ENCODE data around the gene MMP28. TPM values are rescaled to one million over a fixed set of nuclear protein-coding genes. Genes with fewer than 3 reads are reported as not detected.

MMP28 gene
- total and polyA plus RNA-seq, 2 donors from 2014 or later: 4.5 to 10.3 TPM

DNA sequence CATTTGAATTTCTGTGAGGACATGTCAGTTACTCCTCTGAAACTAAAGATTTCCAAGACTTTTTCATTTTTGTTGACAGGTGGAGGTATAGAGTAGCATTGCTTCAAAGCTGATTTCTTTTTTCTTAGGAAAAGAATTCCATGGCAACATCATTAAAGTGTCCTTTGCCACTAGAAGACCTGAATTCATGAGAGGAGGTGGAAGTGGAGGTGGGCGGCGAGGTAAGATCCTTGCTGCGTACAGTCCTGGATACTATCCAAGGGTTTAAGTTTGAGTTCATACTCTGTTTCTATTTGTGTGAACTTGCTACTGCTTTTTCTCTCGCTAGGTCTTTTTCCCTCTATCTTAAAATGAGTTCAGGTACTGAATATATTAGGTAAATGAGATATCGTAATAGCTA is 46.8 kb upstream of the MMP28 start:
- no peak overlapping the region for H3K9ac ChIP-seq (ENCODE audit: low read length in 3 of 3)
- FAIRE-seq: no peak
- H3K36me3 ChIP-seq (ENCODE audit: control insufficient read depth in 2 of 3, insufficient read depth in 3 of 3, low read length in 3 of 3): peaks cover 20 to 59% (median 40%) of the 10 kb centered on the region in 3 donors
- H3K27me3 ChIP-seq (ENCODE audit: control insufficient read depth, insufficient read depth, low read length): no peaks in the 10 kb centered on the region
- TF ChIP-seq, protein P1, sequence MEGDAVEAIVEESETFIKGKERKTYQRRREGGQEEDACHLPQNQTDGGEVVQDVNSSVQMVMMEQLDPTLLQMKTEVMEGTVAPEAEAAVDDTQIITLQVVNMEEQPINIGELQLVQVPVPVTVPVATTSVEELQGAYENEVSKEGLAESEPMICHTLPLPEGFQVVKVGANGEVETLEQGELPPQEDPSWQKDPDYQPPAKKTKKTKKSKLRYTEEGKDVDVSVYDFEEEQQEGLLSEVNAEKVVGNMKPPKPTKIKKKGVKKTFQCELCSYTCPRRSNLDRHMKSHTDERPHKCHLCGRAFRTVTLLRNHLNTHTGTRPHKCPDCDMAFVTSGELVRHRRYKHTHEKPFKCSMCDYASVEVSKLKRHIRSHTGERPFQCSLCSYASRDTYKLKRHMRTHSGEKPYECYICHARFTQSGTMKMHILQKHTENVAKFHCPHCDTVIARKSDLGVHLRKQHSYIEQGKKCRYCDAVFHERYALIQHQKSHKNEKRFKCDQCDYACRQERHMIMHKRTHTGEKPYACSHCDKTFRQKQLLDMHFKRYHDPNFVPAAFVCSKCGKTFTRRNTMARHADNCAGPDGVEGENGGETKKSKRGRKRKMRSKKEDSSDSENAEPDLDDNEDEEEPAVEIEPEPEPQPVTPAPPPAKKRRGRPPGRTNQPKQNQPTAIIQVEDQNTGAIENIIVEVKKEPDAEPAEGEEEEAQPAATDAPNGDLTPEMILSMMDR (IDR thresholded peaks at IDR 0.05; ENCODE audit: borderline replicate concordance, extremely low read depth, insufficient read depth): no peak
- H3K4me3 ChIP-seq (ENCODE audit: low read length in 3 of 3): no peak overlapping the region
- no peak overlapping the region for H3K27ac ChIP-seq (ENCODE audit: low read depth in 2 of 2, low read length in 2 of 2)
- H3K9me3 ChIP-seq (ENCODE audit: control insufficient read depth in 2 of 3, insufficient read depth in 1 of 3, low read length in 3 of 3): no peaks in the 10 kb centered on the region
- no peaks in the 10 kb centered on the region for H3K4me1 ChIP-seq (ENCODE audit: control insufficient read depth in 2 of 3, insufficient read depth in 2 of 3, low read depth in 1 of 3, low read length in 3 of 3)
- DNase-seq: no peak
- intact Hi-C loops (cut with DNase I): no loop called here

DNA sequence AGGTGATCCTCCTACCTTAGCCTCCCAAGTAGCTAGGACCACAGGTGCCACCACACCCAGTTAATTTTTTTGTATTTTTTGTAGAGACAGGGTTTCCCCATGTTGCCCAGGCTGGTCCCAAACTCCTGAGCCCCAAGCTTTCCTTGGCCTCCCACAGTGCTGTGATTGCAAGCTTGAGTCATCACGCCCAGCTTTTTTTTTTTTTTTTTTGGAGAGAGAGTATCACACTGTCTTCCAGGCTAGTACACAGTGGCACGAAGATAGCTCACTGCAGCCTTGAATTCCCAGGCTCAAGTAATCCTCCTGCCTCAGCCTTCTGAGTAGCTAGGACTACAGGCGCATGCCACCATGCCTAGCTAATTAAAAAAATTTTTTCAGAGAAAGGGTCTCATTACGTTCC is 46.1 kb upstream of the MMP28 start:
- Histone ChIP-seq H3K36me3 (ENCODE audit: control insufficient read depth in 2 of 3, insufficient read depth in 3 of 3, low read length in 3 of 3) (peaks cover 21 to 65% (median 41%) of the 10 kb centered on the region in 3 donors), H3K4me1 (ENCODE audit: control insufficient read depth in 2 of 3, insufficient read depth in 2 of 3, low read depth in 1 of 3, low read length in 3 of 3) (no peaks in the 10 kb centered on the region), H3K27ac (ENCODE audit: low read depth in 2 of 2, low read length in 2 of 2) (no peak overlapping the region), H3K4me3 (ENCODE audit: low read length in 3 of 3) (no peak overlapping the region), H3K27me3 (ENCODE audit: control insufficient read depth, insufficient read depth, low read length) (no peaks in the 10 kb centered on the region), H3K9ac (ENCODE audit: low read length in 3 of 3) (no peak overlapping the region), H3K9me3 (ENCODE audit: control insufficient read depth in 2 of 3, insufficient read depth in 1 of 3, low read length in 3 of 3) (no peaks in the 10 kb centered on the region)
- TF ChIP-seq, protein P1 (IDR thresholded peaks at IDR 0.05; ENCODE audit: borderline replicate concordance, extremely low read depth, insufficient read depth): no peak
- intact Hi-C loops (cut with DNase I): no loop called here
- DNase-seq (no peak), FAIRE-seq (no peak)

DNA sequence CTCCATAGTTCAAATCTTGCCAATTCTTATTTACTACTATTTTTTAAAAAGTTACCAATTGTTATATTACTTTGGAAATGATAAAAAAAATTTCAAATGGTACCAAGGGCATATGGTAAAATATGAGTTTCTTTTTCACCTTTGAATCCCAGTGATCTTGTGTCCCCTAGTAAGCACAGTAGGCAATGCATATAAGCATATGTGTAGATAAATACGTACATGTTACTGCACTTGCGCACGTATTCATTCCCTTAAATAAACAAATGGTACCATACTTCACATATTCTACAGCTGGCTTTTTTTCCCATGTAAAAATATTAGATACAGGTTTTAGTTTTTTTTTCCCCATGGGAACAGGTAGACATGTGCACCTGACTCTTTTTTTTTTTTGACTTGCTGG is 45.7 kb upstream of the MMP28 start:
- FAIRE-seq: no peak
- Histone ChIP-seq H3K4me3 (ENCODE audit: low read length in 3 of 3) (no peak overlapping the region), H3K9ac (ENCODE audit: low read length in 3 of 3) (no peak overlapping the region), H3K27me3 (ENCODE audit: control insufficient read depth, insufficient read depth, low read length) (no peaks in the 10 kb centered on the region), H3K9me3 (ENCODE audit: control insufficient read depth in 2 of 3, insufficient read depth in 1 of 3, low read length in 3 of 3) (no peaks in the 10 kb centered on the region), H3K4me1 (ENCODE audit: control insufficient read depth in 2 of 3, insufficient read depth in 2 of 3, low read depth in 1 of 3, low read length in 3 of 3) (no peaks in the 10 kb centered on the region), H3K36me3 (ENCODE audit: control insufficient read depth in 2 of 3, insufficient read depth in 3 of 3, low read length in 3 of 3) (peaks cover 24 to 63% (median 42%) of the 10 kb centered on the region in 3 donors), H3K27ac (ENCODE audit: low read depth in 2 of 2, low read length in 2 of 2) (no peak overlapping the region)
- no peak for DNase-seq
- TF ChIP-seq, protein P1 (IDR thresholded peaks at IDR 0.05; ENCODE audit: borderline replicate concordance, extremely low read depth, insufficient read depth): no peak
- intact Hi-C loops (cut with DNase I): no loop called here

DNA sequence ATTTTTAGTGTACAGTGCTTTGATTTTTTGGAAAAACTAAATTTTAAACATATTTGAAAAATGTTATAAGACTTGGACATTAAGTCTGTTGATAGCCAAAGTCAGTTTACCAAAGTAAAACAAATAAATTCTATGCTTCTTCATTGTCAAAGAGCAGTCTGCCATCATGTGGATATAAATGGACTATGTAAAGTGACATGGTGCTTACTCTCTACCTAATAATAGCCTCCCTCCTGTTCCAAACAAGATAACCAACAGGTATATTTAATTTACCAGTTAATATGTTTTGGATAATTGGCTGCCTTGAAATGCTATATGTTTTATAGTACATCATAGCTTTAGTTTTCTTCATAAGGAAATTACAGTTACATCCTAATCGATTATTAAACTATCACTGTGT is 29.8 kb upstream of the MMP28 start:
- Histone ChIP-seq H3K9ac (ENCODE audit: low read length in 3 of 3) (no peak overlapping the region), H3K9me3 (ENCODE audit: control insufficient read depth in 2 of 3, insufficient read depth in 1 of 3, low read length in 3 of 3) (no peaks in the 10 kb centered on the region), H3K27me3 (ENCODE audit: control insufficient read depth, insufficient read depth, low read length) (no peaks in the 10 kb centered on the region), H3K4me3 (ENCODE audit: low read length in 3 of 3) (no peak overlapping the region), H3K36me3 (ENCODE audit: control insufficient read depth in 2 of 3, insufficient read depth in 3 of 3, low read length in 3 of 3) (peaks cover 16 to 40% (median 22%) of the 10 kb centered on the region in 3 donors), H3K27ac (ENCODE audit: low read depth in 2 of 2, low read length in 2 of 2) (no peak overlapping the region), H3K4me1 (ENCODE audit: control insufficient read depth in 2 of 3, insufficient read depth in 2 of 3, low read depth in 1 of 3, low read length in 3 of 3) (no peaks in the 10 kb centered on the region)
- intact Hi-C loops (cut with DNase I): no loop called here
- FAIRE-seq (no peak), DNase-seq (no peak)
- TF ChIP-seq, protein P1 (IDR thresholded peaks at IDR 0.05; ENCODE audit: borderline replicate concordance, extremely low read depth, insufficient read depth): no peak

Measured in kidney (tissue), 14 donors.